CD14-positive monocyte (primary cell): ENCODE measurements around the gene LDAF1. TPM values are rescaled to one million over a fixed set of nuclear protein-coding genes. Genes with fewer than 3 reads are reported as not detected.
"Not testable (repeated sequence)": the region's sequence is repeated elsewhere in the genome, so short reads cannot be mapped to it uniquely, and the experiment has no call there.

Experiments used
- DNase-seq, 3 donors: peaks; one replicate each; pipeline ENCODE4 v3.0.0-alpha.2; 2011 to 2022
- H2AFZ ChIP-seq: 2 replicates; pipeline ENCODE4 v1.6.0; 2012; ENCODE audit warnings: mild to moderate bottlenecking, low read depth, low read length, inconsistent platforms; ENCODE audit not compliant: insufficient read depth, poor library complexity, severe bottlenecking
- H3K27ac ChIP-seq, 2 donors: 1 replicate in 1 of 2; 2 replicates in 1 of 2; pipeline ENCODE4 v1.5.1; 2012 to 2013; ENCODE audit warnings: low read length in 2 of 2, control low read depth in 1 of 2, inconsistent platforms in 1 of 2, low read depth in 1 of 2, mild to moderate bottlenecking in 1 of 2
- H3K27me3 ChIP-seq, 2 donors: one replicate each; pipeline versions ENCODE4 v1.6.0 to v1.6.1; 2011 to 2013; ENCODE audit warnings: low read length in 2 of 2; ENCODE audit not compliant: control insufficient read depth in 2 of 2, insufficient read depth in 2 of 2
- H3K36me3 ChIP-seq, 2 donors: replicated peaks in 1 of 2; 1 replicate in 1 of 2; 2 replicates in 1 of 2; pipeline versions ENCODE4 v1.5.1 to v1.6.1; 2012 to 2013; ENCODE audit warnings: low read length in 2 of 2, control low read depth in 1 of 2, inconsistent platforms in 1 of 2, mild to moderate bottlenecking in 1 of 2; ENCODE audit not compliant: insufficient read depth in 2 of 2, control insufficient read depth in 1 of 2
- H3K4me1 ChIP-seq, 2 donors: 1 replicate in 1 of 2; 2 replicates in 1 of 2; pipeline versions ENCODE4 v1.5.1 to v1.6.1; 2012 to 2013; ENCODE audit warnings: low read length in 2 of 2, control low read depth in 1 of 2, inconsistent platforms in 1 of 2, mild to moderate bottlenecking in 1 of 2, moderate library complexity in 1 of 2; ENCODE audit not compliant: insufficient read depth in 2 of 2, control insufficient read depth in 1 of 2
- H3K4me2 ChIP-seq: replicated peaks from 2 replicates; pipeline ENCODE3; 2012; ENCODE audit warnings: low read length, moderate library complexity, mild to moderate bottlenecking; ENCODE audit not compliant: poor library complexity, severe bottlenecking; ENCODE audit errors: extremely low read depth
- H3K4me3 ChIP-seq, 3 experiments: fragments of 200-600 bp in 1 of 3; sonication (generic) in 1 of 3; replicated peaks in 1 of 3; 1 replicate in 2 of 3; 2 replicates in 1 of 3; pipeline ENCODE4 v1.5.1; 2011 to 2013; ENCODE audit warnings: low read length in 3 of 3, mild to moderate bottlenecking in 3 of 3, control low read depth in 2 of 3, low read depth in 2 of 3, inconsistent platforms in 1 of 3, moderate library complexity in 1 of 3
- H3K79me2 ChIP-seq: 2 replicates; pipeline ENCODE4 v1.6.0; 2012; ENCODE audit warnings: mild to moderate bottlenecking, control low read depth, inconsistent platforms, low read length, moderate library complexity; ENCODE audit not compliant: insufficient read depth
- H3K9ac ChIP-seq: 2 replicates; pipeline ENCODE4 v1.6.0; 2017; ENCODE audit warnings: low read length, mild to moderate bottlenecking; ENCODE audit not compliant: insufficient read depth, poor library complexity, severe bottlenecking
- H3K9me3 ChIP-seq, 2 donors: replicated peaks in 1 of 2; 1 replicate in 1 of 2; 2 replicates in 1 of 2; pipeline versions ENCODE4 v1.5.1 to v1.6.1; 2012 to 2013; ENCODE audit warnings: low read length in 2 of 2, control low read depth in 1 of 2; ENCODE audit not compliant: control insufficient read depth in 1 of 2, insufficient read depth in 1 of 2
- H4K20me1 ChIP-seq: 2 replicates; pipeline ENCODE4 v1.6.0; 2012; ENCODE audit warnings: mild to moderate bottlenecking, low read length, control low read depth, moderate library complexity; ENCODE audit not compliant: insufficient read depth
- H3K27ac Mint-ChIP-seq, 7 donors: one replicate each; pipeline ENCODE4 v1.8.0; 2020; ENCODE audit warnings: mild to moderate bottlenecking in 7 of 7, mixed read lengths in 7 of 7, moderate library complexity in 6 of 7, inconsistent platforms in 2 of 7
- H3K27me3 Mint-ChIP-seq, 3 donors: one replicate each; pipeline ENCODE4 v1.8.0; 2021 to 2022; ENCODE audit warnings: low read depth in 3 of 3, mild to moderate bottlenecking in 3 of 3, mixed read lengths in 3 of 3, moderate library complexity in 3 of 3, inconsistent platforms in 1 of 3
- H3K36me3 Mint-ChIP-seq, 2 donors: one replicate each; pipeline ENCODE4 v1.8.0; 2020; ENCODE audit warnings: mixed read lengths in 2 of 2, inconsistent platforms in 1 of 2, mild to moderate bottlenecking in 1 of 2
- H3K4me1 Mint-ChIP-seq: one replicate; pipeline ENCODE4 v1.8.0; 2020; ENCODE audit warnings: mild to moderate bottlenecking, mixed read lengths
- H3K4me3 Mint-ChIP-seq, 2 donors: one replicate each; pipeline ENCODE4 v1.8.0; 2020; ENCODE audit warnings: mild to moderate bottlenecking in 2 of 2, mixed read lengths in 2 of 2, moderate library complexity in 1 of 2
- H3K9me3 Mint-ChIP-seq, 7 donors: one replicate each; pipeline ENCODE4 v1.8.0; 2020 to 2022; ENCODE audit warnings: mixed read lengths in 7 of 7, mild to moderate bottlenecking in 6 of 7, moderate library complexity in 6 of 7, inconsistent platforms in 2 of 7
- WGBS: methylation state at CpG from one replicate; pipeline ENCODE4 v1.1.5; 2013; ENCODE audit warnings: missing lambda C conversion rate; ENCODE audit not compliant: insufficient coverage; 5-methylcytosine and 5-hydroxymethylcytosine counted together
- intact Hi-C, 2 donors: fragments of 100-400 bp; cut with micrococcal nuclease; formaldehyde crosslinking; loops; one replicate each; pipeline versions ENCODE4 v1.15.0 to v1.15.1; 2023
- polyA plus RNA-seq, 3 donors: library from polyadenylated mRNA; depleted of rRNA in 1 of 3; unstranded in 2 of 3; stranded (reverse) in 1 of 3; fragments of 300-500 nt in 2 of 3; fragments of >200 nt in 1 of 3; fragmentation: Illumina TruSeq in 2 of 3; gene quantifications; 1 replicate in 2 of 3; 2 replicates in 1 of 3; pipeline ENCODE4 v1.2.3, GENCODE V29; 2012 to 2021

The LDAF1 gene
- polyA plus RNA-seq, 3 donors = 10.1 to 24.3 (median 17.9) TPM

GRCh38 chr16:21153124-21153729 lies 5.2 kb upstream of the LDAF1 start:
- WGBS = 88% methylated on average over 9 of the region's 11 CpGs
- H3K9me3 Mint-ChIP-seq, H3K4me3 ChIP-seq, intact Hi-C loops, H3K27me3 ChIP-seq, H3K79me2 ChIP-seq, H3K4me1 ChIP-seq, H4K20me1 ChIP-seq, H3K9me3 ChIP-seq, DNase-seq, H3K4me2 ChIP-seq, H3K4me3 Mint-ChIP-seq, H3K36me3 ChIP-seq, H2AFZ ChIP-seq, H3K36me3 Mint-ChIP-seq, H3K27ac Mint-ChIP-seq, H3K27ac ChIP-seq, H3K9ac ChIP-seq: not testable (repeated sequence)
- Mint-ChIP-seq H3K27me3 (peaks cover 2 to 16% (median 5%) of the 10 kb centered on the region in 3 donors), H3K4me1 (peaks cover 12% of the 10 kb centered on the region)

- H3K9ac ChIP-seq, H3K9me3 Mint-ChIP-seq, H3K9me3 ChIP-seq, H3K36me3 ChIP-seq, H3K4me3 Mint-ChIP-seq, H3K27me3 Mint-ChIP-seq, intact Hi-C loops, H3K79me2 ChIP-seq, H3K4me3 ChIP-seq, H3K4me2 ChIP-seq, H3K27me3 ChIP-seq, H3K36me3 Mint-ChIP-seq, H3K27ac ChIP-seq, H2AFZ ChIP-seq, H4K20me1 ChIP-seq, DNase-seq, H3K27ac Mint-ChIP-seq: not testable (repeated sequence)
- no CpG with 5 or more reads among the region's 1 CpG for WGBS
- H3K4me1 Mint-ChIP-seq = peaks cover 22% of the 10 kb centered on the region
- H3K4me1 ChIP-seq = peaks cover 16 to 23% of the 10 kb centered on the region in 2 donors
These were observed 2.5 kb upstream of the LDAF1 start for GRCh38 chr16:21156011-21156410.
